HG03469 (cell line): ENCODE data around the gene CNGA2.

Experiments used
- ATAC-seq: cut with Tn5 transposase; IDR thresholded peaks from one replicate; pipeline ENCODE4 v1.9.1; 2021; ENCODE audit warnings: mild to moderate bottlenecking, moderate library complexity, moderate number of reproducible peaks; ENCODE audit not compliant: unreplicated experiment

The CNGA2 gene

DNA sequence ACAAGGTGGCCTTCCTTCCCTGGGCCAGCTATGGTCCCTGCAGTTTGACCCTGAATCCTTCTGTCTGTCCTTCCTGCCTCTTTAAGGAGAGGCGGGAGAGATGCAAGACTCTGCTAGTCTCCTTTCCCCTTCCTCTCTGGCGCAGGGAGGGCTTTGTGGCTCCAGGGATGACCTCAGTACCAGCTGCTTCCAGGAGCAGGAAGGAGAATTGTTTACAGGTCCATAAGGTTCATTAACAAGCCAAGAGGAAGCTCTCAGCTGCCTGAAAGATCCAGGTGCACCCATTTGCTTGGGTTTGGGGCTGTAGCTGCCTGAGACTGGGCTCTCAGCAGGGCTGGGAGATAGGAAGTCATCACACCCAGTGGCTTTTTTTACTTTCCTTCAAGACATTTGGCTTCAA, 22.8 kb upstream of the CNGA2 start:
- ATAC-seq: no peak

DNA sequence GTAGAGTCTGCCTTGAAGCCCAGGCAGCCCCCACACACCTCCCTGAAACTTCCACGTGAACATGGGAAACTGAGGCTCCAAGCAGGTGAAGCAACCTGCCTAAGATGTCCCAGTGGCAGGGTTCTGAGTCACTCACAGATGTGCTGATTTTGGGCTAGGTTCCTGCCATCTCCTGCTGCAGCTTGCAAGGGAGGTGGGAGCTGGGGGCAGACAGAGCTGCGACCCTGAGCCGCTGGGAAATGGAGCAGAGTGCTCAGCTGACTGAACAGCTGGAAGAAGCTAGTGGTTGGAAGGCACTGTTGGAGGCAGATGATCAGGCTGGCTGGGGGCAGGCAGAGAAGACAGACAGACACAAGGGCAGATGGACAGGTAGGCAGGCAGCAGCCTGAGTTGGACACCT, 22.3 kb upstream of the CNGA2 start:
- no peak for ATAC-seq

DNA sequence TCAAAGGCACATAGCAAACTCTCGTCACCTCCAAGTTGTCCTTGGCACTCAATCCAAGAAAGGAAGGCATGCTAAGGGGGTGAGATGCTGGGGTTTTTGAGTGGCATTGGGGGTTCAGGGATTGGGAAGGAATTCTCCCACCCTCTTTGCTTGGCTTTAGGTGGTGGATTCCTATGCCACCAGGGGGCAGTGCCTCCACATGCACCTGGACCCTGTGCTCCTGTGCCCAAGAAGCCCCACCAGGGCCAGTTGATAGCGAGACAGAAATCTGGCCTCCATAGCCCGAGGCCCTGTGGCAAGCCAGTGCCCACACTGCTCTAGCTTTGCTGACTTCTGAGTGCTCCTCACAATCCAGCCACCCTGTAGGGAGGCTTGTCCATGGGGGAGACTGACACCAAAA, 20.7 kb upstream of the CNGA2 start:
- no peak for ATAC-seq

DNA sequence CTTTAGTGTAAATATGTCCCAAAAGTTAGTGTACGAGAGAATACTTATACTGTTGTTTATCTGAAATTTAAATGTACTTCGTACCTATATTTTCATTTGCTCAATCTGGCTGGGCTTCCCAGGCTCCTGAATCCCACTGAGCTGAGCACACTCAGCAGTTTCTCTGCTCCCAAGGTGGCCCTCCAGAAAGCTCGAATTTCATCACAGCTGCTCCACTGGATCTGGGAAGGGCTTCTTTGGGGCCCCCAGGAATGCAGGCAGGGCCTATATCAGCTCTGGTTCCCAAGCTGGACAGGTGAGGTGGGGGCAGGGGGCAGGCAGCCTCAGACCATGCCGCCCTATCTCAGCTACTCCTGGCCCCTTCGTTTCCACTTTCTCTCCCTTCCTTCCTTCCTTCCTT, 20.2 kb upstream of the CNGA2 start:
- no peak for ATAC-seq

DNA sequence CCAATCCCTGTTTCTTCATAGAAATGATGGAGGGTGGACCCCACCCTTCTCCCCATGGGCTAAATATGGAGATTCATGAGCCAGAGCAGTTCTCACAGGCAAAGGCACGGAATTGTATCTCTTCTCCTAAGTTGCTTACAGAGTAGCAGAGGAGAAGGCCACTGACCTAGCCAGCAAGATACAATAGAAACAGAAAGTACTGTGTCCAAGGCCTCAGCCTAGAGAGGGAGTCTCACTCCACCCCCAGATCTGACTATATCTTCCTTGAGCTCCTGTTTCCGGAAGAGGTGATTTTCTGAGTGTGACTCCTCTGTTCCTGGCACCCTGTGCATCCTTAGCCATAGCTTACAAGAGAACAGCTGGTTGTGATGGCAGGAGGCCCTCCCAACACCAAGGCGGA, 18.8 kb upstream of the CNGA2 start, which contains the start of gene FATE1:
Gene FATE1, plus strand, starts transcription at position 284 of the 400 bp plus-strand sequence. Its CDS starts 85 bp downstream, at position 369.
- no peak for ATAC-seq

DNA sequence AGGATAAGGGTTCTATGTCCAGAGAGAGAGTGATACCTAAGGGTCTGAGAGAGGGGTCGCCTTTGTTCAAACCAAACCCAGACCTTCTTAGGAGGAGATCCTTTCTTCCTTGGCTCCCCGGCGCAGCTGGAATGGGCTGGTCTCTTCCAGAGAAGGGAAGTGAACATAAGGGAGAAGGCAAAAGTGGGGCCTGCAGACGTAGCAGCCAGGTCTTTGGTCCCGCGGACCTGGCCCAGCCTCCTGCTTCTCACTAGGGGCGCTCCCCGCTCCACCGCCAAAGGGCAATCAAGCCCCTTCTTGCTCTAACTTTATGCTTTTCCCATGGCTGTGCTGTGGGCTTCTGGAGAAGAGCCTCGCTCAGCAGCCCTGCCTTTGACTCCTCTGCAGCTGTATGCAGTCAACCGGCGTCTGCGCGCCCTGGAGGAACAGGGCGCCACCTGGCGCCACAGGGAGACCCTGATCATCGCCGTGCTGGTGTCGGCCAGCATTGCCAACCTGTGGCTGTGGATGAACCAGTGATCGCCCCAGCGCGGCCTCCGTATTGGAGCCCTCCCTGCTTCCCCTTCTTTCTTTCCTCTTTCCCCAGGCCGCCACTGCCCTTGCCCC, 12.2 kb upstream of the CNGA2 start:
- ATAC-seq: no peak

DNA sequence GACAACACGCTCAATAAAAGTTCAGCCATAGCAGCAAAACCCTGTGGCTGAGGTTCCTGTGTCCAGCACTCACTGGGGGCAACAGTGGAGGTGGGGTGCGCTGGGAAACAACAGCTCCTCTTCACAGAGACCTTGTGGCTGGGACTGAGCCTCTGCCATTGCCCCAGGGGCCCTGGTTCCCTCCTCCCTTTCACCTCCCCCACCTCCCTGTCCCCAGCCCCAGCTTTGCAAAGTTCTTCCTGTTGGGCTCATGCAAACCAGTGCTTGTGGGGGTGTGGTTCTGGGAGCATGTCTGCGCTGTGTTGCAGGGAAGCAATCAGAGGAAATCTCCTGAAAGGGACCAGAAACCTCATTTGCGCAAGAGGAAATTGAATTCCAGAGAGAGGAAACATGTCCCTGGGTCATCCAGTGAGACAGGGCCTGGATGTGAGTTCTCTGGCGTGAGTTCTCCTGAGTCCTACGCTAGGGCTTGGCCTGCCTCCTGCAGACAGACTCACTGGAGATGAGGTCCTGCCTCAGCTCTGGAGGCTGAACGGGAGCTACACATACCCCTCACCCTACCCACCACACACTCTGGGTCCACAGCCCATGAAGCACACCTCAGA, 11.3 kb upstream of the CNGA2 start:
- ATAC-seq: no peak

DNA sequence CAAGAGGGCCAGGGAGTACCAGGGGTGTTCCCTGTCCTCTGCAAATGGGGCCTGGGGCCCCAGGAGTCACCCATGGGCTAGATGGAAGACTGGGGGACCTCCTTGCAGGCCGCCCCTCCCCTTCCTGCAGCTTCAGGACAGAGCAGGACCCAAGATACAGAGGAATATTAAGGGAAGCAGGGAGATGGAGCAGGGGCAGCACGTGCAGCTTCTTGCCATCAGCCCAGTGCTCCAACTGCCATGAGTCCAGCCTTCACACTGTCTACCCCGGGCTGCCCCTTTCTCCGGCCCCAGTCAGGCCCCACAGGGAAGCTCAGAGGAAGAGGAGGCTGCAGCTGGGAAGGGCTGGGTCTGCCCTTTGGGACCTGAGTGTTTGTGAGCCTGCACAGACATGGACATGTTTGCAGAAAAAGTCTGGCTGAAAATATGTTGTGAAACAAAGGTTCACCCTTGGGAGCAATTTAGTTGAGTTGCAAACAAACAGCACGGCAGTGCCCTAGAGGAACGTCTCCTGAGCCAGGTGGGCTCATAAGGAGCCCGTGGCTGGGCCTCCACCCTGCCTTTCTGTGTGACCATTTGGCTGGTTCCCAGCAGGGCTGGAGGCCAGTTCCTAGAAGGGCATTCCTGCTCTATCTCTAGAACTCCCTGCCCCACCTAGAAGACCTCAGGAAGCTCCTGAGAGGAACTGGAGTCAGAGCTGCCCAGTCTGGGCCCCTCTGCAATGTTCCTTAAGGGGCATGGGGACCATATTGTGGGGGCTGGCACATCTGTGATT, 9.8 kb upstream of the CNGA2 start:
- ATAC-seq: no peak

DNA sequence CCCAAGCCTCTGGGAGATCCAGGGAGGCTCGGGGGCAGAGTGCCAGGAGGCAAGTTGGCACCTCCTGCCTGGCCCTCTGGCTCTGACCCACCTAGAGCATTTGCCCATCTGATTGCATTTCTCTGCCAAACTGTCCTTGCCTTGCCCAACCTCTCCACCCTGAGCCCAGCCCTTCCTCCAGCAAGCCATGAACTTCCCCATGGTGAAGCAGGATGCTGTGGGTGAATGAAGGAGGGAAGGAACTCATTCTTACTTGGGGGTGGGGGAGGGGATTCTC, 9.3 kb upstream of the CNGA2 start:
- ATAC-seq: no peak

DNA sequence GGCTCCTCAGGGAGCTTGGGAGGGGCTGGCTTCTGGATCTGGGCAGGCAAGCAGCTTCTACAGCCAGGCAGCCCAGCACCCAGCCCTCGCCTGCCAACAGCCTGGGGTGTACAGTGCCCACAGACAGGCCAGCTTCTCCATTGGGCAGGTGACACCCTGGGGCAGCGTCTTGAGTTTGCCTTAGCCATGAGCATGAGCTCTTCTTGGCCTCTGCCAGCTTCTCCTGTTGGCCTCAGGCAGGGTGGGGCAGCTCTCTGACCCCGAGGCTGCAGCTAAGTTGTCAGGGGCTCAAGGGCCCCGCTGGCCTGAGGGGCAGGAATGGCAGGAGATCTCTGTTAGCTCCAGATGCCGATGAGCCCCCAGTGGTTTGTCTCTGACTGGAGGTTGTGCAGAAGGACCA, 7.8 kb upstream of the CNGA2 start:
- ATAC-seq: no peak

DNA sequence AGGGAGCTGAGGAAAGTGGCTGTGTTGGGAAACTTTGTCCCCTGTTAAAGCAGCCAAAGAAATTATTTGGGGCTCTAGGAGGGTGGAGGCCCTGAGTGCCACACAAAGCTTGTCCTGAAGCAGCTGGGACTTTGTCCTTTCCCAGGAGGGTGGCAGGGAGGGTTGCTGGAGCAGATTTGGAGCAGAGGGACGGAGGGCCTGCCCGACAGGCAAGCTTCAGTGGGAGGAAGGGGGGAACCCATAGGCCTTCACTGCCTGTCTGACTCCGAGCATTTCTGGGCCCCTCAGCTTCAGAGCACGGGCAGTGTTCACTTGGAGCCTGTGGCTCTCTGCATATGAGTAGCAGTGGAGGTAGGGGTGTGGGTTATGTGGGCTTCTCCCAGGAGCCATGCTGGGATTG, 7.2 kb upstream of the CNGA2 start:
- ATAC-seq: no peak

DNA sequence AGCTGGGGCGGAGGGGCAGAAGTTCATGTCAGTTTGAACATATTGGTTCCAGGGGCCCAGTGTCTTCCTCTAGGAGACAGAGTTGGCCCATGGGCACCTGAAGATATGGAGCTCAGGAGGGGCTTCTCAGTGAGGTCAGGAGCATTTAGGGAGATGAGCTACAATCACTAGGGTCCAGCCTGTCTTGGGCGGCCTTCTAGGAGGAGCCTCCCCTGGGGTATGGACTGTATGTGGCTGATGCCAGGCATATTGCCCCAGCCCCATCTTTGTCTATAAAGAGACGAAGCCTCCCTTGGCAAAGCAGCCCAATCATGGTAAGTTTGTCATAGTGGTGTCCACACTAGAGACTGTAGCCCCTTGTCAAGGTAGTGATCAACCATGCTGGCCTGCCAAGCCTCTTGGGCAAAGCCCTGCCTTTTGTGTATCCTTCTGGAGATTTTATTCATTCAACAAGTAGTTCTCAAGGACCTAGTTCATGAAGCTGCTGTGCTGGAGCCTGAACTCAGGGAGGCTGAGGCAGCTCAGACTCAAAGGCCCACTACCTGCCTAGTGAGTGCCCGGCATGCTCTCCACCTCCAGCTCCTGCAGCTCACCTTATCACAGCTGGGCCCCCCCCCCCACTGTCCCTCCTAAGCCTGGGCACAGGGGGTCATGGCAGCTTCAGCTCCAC, 5.4 kb upstream of the CNGA2 start:
- no peak for ATAC-seq

DNA sequence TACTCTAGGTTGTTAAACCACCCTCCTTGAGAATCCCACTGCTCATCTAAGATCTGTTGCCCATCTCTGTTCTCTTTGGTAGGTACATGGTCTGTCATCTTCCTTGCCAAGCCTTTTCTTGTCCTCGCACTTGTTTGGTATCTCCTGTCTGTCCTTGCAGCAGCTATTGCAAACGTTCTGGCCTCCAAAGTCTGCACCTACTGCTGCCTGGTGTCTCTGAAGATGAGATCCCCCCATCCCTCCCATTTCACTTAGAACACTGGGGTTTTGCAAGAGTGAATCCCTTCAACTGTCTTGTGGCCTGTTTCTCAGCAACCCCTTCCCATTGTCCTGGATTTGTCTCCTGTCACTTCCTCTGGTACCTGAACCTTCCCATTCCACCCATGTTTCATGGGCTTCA, 673 bp downstream of the CNGA2 start:
- no peak for ATAC-seq

DNA sequence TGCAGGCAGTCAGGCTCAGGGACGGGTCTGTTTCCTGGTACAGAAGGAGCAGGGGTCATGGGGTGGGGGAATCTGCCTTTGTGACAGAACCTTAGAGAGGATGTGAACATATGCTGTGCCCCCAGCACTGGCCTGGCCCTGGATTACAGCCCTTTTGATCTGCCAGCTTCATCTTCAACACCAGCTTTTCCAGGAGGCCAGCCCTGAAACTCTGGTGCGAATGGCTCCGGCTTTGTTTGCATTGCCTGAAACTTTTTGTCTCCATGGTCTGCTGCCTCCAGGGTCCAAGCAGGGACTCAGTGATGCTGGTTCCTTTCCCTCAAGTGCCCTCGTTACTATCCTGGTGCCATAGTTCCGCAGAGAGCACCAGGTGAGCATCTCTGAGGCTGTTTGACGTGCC, 2.1 kb downstream of the CNGA2 start:
- ATAC-seq: no peak

DNA sequence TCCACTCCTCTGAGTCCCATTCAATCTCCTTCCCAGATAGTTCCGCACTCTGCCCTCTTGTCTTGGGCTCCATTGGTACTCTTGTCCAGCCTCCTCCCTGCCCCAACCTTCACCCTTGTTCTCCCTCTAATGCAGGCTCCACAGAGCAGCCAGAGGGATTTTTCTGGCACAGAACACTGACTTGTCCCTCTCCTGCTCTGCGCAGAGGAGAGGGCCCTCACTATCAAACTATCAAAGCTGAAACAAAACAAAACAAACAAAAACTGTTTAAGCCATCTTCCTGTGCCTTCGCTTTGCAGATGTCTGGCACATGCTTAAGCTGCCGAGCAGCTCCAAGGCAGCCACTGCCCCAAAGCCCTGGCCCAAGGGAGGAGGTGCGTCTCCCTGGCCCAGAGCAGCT, 2.9 kb downstream of the CNGA2 start:
- ATAC-seq: no peak

DNA sequence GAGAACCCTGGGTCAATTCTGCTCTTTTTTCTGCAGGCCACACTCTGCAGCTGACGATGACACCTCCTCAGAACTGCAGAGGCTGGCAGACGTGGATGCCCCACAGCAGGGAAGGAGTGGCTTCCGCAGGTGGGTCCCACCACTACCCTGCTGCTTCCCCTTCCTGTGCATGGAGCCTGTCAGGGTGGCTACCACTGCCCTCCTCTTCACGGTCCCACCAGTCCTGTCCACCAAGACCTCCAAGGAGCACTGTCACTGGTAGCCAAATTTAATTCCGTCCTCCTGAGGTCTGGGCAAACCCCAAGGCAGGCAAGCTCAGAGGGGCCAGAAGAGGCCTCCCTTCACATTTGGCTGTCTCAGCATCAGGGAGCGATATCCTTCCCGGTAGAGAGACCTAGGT, 4.2 kb downstream of the CNGA2 start:
- no peak for ATAC-seq

DNA sequence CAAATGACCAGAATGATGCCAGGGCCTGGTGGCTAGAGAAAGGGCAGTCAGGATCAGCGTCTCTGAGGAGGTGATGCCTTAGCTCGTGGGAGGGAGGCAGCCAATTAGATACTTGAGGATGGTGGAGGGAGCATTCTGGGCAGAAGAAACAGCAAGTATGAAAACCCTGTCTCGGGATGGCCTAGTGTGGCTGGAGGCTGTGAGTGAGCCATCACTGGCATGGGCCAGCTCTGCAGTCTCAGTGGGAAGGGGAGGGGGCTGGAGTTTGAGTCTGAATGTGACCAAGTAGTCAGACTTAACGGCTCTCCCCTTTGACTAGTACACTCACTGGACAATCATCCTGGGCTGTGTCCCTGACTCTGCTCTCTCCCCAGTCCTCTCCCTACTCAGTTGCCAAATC, 7.1 kb downstream of the CNGA2 start:
- no peak for ATAC-seq

DNA sequence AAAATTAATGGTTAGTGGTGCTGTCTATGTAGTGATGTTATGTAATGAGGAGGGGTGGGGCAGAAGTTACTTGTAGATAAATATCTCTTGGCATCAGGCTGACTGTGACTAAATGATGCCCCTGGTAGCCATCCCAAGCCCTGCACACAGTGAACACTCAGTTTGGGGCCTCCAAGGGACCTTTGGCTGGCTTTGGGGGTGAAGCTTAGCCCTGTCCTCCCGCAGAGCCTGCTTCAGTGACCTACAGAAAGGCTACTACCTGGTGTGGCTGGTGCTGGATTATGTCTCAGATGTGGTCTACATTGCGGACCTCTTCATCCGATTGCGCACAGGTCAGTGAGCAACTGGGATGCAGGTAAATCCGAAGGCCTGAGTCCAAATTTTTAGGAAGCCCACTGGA, 7.8 kb downstream of the CNGA2 start:
- ATAC-seq: no peak

DNA sequence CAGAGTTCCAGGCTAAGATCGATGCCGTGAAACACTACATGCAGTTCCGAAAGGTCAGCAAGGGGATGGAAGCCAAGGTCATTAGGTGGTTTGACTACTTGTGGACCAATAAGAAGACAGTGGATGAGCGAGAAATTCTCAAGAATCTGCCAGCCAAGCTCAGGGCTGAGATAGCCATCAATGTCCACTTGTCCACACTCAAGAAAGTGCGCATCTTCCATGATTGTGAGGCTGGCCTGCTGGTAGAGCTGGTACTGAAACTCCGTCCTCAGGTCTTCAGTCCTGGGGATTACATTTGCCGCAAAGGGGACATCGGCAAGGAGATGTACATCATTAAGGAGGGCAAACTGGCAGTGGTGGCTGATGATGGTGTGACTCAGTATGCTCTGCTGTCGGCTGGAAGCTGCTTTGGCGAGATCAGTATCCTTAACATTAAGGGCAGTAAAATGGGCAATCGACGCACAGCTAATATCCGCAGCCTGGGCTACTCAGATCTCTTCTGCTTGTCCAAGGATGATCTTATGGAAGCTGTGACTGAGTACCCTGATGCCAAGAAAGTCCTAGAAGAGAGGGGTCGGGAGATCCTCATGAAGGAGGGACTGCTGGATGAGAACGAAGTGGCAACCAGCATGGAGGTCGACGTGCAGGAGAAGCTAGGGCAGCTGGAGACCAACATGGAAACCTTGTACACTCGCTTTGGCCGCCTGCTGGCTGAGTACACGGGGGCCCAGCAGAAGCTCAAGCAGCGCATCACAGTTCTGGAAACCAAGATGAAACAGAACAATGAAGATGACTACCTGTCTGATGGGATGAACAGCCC, 9.3 kb downstream of the CNGA2 start:
- no peak for ATAC-seq

DNA sequence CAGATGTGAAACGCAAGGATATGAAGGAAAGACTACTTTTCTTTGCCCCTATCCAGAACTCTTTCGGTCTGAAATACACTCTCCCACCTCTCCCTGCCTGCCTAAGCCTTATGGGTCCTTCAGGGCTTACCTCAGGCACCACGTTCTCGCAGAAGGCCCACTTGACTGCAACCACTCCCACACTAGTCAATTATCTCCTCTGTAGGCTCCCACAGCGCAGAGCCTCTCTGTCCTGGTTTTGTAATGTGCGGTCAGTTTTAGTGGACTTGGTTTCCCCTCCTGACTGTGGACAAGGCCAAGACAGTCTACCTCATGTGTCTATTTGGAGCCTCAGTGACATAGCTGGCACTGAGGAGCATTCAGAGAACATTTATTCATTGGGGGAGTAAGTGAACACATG, 11.1 kb downstream of the CNGA2 start:
- ATAC-seq: no peak

DNA sequence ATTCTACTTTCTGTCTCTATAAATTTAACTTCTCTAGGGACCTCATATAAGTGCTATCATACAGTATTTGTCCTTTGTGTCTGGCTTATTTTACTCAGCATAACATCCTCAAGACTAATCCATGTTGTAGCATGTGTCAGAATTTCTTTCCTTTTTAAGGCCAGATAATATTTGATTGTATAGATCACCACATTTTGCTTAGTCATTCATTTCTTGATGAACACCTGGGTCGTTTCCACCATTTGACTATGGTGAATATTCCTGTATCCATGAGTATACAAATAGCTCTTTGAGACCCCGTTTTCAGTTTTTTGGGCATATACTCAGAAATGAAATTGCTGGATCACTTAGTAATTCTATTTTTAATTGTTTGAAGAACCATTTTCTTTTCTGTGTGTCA, 12.0 kb downstream of the CNGA2 start:
- no peak for ATAC-seq
